Thyroid gland (tissue), 4 donors: Measurements from ENCODE around the gene ASB9. TPM values are rescaled to one million over a fixed set of nuclear protein-coding genes. Genes with fewer than 3 reads are reported as not detected.
A peak's percentile ranks its signal among the peaks of the same experiment; 100 is the strongest.
"Not testable (repeated sequence)": the region's sequence is repeated elsewhere in the genome, so short reads cannot be mapped to it uniquely, and the experiment has no call there.

Source experiments
- DNase-seq, 2 donors: peaks; one replicate each; pipeline ENCODE4 v3.0.0-alpha.2; 2019
- H3K27ac ChIP-seq, 3 donors: fragments of 200-600 bp; sonication (generic); 1 replicate in 2 of 3; 2 replicates in 1 of 3; pipeline ENCODE4 v1.5.1; 2016 to 2019; ENCODE audit warnings: mild to moderate bottlenecking in 1 of 3, moderate library complexity in 1 of 3
- H3K27me3 ChIP-seq: fragments of 200-600 bp; sonication (generic); one replicate; pipeline ENCODE4 v1.5.1; 2019
- H3K36me3 ChIP-seq, 2 donors: fragments of 200-600 bp; sonication (generic); one replicate each; pipeline ENCODE4 v1.5.1; 2016 to 2019
- H3K4me1 ChIP-seq, 2 donors: fragments of 200-600 bp; sonication (generic); one replicate each; pipeline ENCODE4 v1.5.1; 2017 to 2019
- H3K4me3 ChIP-seq, 3 donors: fragments of 200-600 bp; sonication (generic); replicated peaks in 1 of 3; 1 replicate in 2 of 3; 2 replicates in 1 of 3; pipeline ENCODE4 v1.5.1; 2016; ENCODE audit warnings: mild to moderate bottlenecking in 1 of 3
- H3K9me3 ChIP-seq: fragments of 200-600 bp; sonication (generic); one replicate; pipeline ENCODE4 v1.5.1; 2017
- POLR2A ChIP-seq, 2 donors: fragments of 450-650 bp; IDR thresholded peaks; one replicate each; pipeline ENCODE4 v1.6.1; 2017; ENCODE audit warnings: antibody characterized with exemption in 2 of 2, mild to moderate bottlenecking in 2 of 2, moderate library complexity in 1 of 2
- WGBS, 2 donors: methylation state at CpG; one replicate each; pipeline ENCODE4 v1.1.5; 2017; 5-methylcytosine and 5-hydroxymethylcytosine counted together
- intact Hi-C: fragments of 100-400 bp; cut with DNase I; formaldehyde crosslinking; loops from one replicate; pipeline ENCODE4 v1.15.1; 2023
- total RNA-seq, 4 donors: library from RNA; depleted of rRNA; stranded (reverse); fragments of >200 nt; gene quantifications; one replicate each; pipeline ENCODE4 v1.2.3, GENCODE V29; 2016
- TF ChIP-seq, protein P1 (sequence below), 6 experiments: fragments of 200-600 bp in 3 of 6; fragments of 450-650 bp in 3 of 6; sonication (generic) in 3 of 6; IDR thresholded peaks; one replicate each; pipeline ENCODE4 v1.5.1; 2016 to 2019; ENCODE audit warnings: antibody characterized with exemption in 6 of 6, mild to moderate bottlenecking in 2 of 6, inconsistent platforms in 1 of 6, moderate library complexity in 1 of 6

Gene ASB9
- total RNA-seq, 4 donors from 2014 or later: 1.4 to 3.0 (median 2.2) TPM

DNA sequence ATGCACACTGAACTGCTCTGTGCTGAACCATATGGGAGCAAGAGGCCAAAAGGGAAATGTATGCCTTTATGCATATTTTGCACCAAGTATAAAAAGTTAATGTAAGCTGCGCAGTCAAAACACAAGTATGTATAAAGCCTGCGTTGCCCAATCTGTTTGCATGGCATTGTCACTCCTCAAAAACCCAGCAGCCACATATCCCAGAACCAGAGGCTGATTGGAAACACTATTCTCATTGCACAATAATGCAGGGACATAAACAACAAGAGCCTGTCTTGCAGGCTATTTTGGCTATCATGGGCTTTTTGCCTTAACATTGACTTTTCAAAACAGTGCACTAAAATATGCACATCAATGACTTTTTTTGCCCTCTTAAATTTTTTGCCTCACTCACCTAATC, 5.1 kb upstream of the ASB9 start:
- TF ChIP-seq POLR2A (IDR thresholded peaks at IDR 0.05): no peak
- TF ChIP-seq, protein P1, sequence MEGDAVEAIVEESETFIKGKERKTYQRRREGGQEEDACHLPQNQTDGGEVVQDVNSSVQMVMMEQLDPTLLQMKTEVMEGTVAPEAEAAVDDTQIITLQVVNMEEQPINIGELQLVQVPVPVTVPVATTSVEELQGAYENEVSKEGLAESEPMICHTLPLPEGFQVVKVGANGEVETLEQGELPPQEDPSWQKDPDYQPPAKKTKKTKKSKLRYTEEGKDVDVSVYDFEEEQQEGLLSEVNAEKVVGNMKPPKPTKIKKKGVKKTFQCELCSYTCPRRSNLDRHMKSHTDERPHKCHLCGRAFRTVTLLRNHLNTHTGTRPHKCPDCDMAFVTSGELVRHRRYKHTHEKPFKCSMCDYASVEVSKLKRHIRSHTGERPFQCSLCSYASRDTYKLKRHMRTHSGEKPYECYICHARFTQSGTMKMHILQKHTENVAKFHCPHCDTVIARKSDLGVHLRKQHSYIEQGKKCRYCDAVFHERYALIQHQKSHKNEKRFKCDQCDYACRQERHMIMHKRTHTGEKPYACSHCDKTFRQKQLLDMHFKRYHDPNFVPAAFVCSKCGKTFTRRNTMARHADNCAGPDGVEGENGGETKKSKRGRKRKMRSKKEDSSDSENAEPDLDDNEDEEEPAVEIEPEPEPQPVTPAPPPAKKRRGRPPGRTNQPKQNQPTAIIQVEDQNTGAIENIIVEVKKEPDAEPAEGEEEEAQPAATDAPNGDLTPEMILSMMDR (IDR thresholded peaks at IDR 0.05): no peak
- whole genome bisulfite sequencing, 2 donors: 97 to 100% methylated on average over 2 of the region's 2 CpGs
- H3K4me1 ChIP-seq: no peaks in the 10 kb centered on the region
- H3K27ac ChIP-seq: no peak overlapping the region
- H3K4me3 ChIP-seq: no peak overlapping the region
- no peaks in the 10 kb centered on the region for H3K36me3 ChIP-seq
- intact Hi-C loops: no loop called here
- H3K9me3 ChIP-seq: no peaks in the 10 kb centered on the region
- no peak for DNase-seq
- H3K27me3 ChIP-seq: no peaks in the 10 kb centered on the region

DNA sequence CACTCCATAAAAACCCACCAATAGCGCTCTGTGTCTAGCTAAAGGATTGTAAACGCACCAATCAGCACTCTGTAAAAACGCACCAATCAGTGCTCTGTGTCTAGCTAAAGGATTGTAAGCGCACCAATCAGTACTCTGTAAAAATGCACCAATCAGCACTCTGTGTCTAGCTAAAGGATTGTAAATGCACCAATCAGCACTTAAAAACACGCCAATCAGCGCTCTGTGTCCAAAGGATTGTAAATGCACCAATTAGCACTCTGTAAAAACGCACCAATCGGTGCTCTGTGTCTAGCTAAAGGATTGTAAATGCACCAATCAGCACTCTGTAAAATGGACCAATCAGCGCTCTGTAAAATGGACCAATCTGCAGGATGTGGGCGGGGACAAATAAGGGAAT, 3.4 kb upstream of the ASB9 start:
- H3K4me3 ChIP-seq, H3K9me3 ChIP-seq, intact Hi-C loops, H3K36me3 ChIP-seq, H3K27me3 ChIP-seq, DNase-seq, H3K4me1 ChIP-seq, H3K27ac ChIP-seq: not testable (repeated sequence)
- 95% methylated on average over 10 of the region's 10 CpGs for WGBS, 2 donors

DNA sequence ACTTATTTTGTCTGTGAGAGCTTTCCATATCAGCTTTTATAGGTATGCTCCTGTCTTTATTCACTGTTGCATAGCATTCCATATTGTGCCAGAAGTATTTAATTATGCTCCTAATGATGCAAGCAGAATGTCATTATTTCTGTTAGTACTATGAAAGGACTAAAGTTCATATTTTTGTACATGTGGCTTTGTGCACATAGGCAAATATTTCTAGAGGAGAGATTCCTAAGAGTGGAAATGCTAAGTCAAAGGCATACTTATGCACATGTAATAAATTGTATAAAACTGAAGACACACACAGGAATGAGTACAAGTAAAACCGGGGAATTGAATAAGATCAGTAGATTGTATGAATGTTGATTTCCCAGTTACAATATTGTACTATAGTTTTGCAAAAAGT, 1.9 kb upstream of the ASB9 start:
- Histone ChIP-seq H3K27me3 (no peaks in the 10 kb centered on the region), H3K4me3 (no peak overlapping the region), H3K9me3 (no peaks in the 10 kb centered on the region), H3K36me3 (no peaks in the 10 kb centered on the region), H3K27ac (no peak overlapping the region), H3K4me1 (no peaks in the 10 kb centered on the region)
- DNase-seq: no peak
- TF ChIP-seq, protein P1 (IDR thresholded peaks at IDR 0.05): no peak
- no peak for TF ChIP-seq POLR2A (IDR thresholded peaks at IDR 0.05)
- intact Hi-C loops: no loop called here
- WGBS, 2 donors: 83 to 94% methylated on average over 1 of the region's 1 CpG

DNA sequence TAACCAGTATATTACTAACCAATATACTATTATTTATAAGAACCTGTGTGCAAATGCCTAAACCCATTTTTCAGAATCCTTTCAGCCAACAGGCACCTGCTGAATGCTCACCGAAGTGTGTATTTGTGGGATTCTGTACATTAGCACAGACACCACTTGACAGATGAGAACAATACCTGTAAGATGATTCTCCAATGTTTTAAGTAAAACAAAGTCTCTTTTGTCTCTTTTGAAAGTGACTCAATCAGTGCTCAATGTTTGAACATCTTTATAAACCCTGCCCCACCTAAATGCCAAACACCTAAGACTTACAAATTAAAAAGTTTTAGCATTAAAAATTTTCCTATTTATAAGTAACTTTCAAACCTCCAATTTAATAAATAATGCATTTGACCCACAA, 763 bp downstream of the ASB9 start:
- no peaks in the 10 kb centered on the region for H3K9me3 ChIP-seq
- TF ChIP-seq, protein P1 (IDR thresholded peaks at IDR 0.05): no peak
- no peak for TF ChIP-seq POLR2A (IDR thresholded peaks at IDR 0.05)
- no peak overlapping the region for H3K4me3 ChIP-seq
- H3K4me1 ChIP-seq: no peaks in the 10 kb centered on the region
- no peaks in the 10 kb centered on the region for H3K27me3 ChIP-seq
- intact Hi-C loops: no loop called here
- WGBS, 2 donors: 58 to 70% methylated on average over 1 of the region's 1 CpG
- no peak for DNase-seq
- H3K27ac ChIP-seq: peak overlapping the region in 2 of 3 donors; percentile 56 to 76
- no peaks in the 10 kb centered on the region for H3K36me3 ChIP-seq

DNA sequence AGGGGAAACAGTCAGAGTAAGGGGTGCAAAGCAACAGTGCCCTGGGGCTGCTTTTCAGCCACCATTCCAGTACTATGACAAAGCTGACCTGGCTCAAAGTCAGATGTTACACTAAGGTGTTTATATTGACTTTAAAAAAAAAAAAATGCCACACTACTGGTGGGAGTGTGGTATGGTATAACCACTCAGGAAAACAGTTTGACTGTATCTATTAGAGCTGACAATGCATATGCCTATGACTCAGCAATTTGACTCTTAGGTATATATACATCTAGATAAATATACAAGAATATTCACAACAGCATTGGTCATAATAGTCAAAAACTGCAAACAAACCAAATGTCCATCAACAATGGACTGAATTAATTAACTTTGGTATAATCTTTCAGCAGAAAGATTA, 15.0 kb downstream of the ASB9 start:
- H3K36me3 ChIP-seq: no peaks in the 10 kb centered on the region
- H3K4me3 ChIP-seq: no peak overlapping the region
- H3K9me3 ChIP-seq: no peaks in the 10 kb centered on the region
- DNase-seq: no peak
- H3K27me3 ChIP-seq: no peaks in the 10 kb centered on the region
- TF ChIP-seq POLR2A (IDR thresholded peaks at IDR 0.05): no peak
- TF ChIP-seq, protein P1 (IDR thresholded peaks at IDR 0.05): no peak
- intact Hi-C loops: no loop called here
- H3K27ac ChIP-seq: no peak overlapping the region
- no peaks in the 10 kb centered on the region for H3K4me1 ChIP-seq

DNA sequence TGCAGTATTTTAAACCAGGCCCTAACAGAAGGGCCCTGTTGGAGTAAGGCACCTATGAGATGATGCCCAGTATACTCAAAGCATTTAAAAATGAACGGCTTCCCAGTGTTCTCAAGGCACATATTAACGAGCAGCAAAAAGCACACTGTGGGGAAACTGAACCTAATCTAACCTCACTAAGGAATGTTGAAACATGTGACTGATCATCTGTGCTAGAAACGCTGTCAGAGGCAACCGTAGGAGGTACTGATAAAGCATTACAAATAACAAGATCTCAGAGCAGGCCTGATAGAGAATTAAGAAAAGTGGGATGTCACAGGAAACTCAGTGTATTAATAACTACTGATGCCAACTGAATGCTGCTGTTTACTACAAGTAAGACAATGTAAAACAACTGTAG, 24.0 kb downstream of the ASB9 start:
- Histone ChIP-seq H3K4me3 (no peak overlapping the region), H3K9me3 (no peaks in the 10 kb centered on the region), H3K4me1 (no peaks in the 10 kb centered on the region), H3K27ac (no peak overlapping the region), H3K36me3 (no peaks in the 10 kb centered on the region), H3K27me3 (no peaks in the 10 kb centered on the region)
- intact Hi-C loops: no loop called here
- TF ChIP-seq, protein P1 (IDR thresholded peaks at IDR 0.05): no peak
- no peak for TF ChIP-seq POLR2A (IDR thresholded peaks at IDR 0.05)
- no peak for DNase-seq
- 43 to 49% methylated on average over 4 of the region's 4 CpGs for WGBS, 2 donors
